Measurements from ENCODE around the gene WIPF3. TPM values are rescaled to one million over a fixed set of nuclear protein-coding genes. Genes with fewer than 3 reads are reported as not detected.
A peak's percentile ranks its signal among the peaks of the same experiment; 100 is the strongest.

The WIPF3 gene
- polyA plus RNA-seq, 3 donors from 2014 or later, result not detected

DNA sequence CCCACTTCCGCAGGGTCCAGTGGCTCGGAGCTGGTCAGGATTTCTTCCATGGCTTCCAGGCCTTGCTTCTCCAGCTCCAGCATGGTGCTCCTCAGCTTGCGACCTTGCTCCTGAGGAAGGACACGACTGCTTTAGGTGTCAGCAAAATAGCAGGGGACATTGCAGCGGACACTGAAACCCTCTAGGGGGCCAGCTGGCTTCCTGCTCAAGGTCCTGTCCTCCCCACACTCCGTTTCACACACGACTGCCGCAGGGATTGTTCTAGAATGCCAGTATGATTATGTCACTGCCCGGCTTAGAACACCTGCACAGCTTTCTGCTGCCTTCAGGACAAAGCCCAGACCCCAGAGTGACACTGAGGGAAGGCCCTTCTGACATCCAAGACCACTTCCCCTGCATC, 117.7 kb downstream of the WIPF3 start:
- Mint-ChIP-seq H3K9me3 (no peaks in the 10 kb centered on the region), H3K36me3 (peaks cover 0 to 29% (median 9%) of the 10 kb centered on the region in 3 donors), H3K4me3 (no peak overlapping the region), H3K27ac (no peak overlapping the region), H3K27me3 (ENCODE audit: low read depth in 3 of 3) (peaks cover 2 to 4% (median 3%) of the 10 kb centered on the region in 3 donors), H3K4me1 (no peaks in the 10 kb centered on the region)
- no peak for DNase-seq

DNA sequence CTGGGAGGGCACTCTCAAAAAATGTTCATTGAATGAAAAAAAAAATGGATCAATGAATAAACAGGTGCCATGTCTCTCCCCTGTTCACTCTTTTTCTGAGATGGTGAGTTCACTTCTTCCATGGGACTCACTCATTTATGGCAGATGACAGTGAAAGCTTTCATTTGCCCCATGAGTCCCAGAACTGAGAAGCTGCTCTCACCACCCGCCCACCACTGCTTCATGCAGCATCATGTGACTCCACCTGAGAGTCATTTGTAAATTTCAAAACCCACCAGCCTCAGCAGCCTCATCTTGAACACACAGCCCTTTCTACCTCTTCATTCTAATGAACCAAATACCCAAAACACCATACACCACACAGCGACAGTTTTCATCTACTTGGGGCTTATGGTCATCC, 118.4 kb downstream of the WIPF3 start:
- no peaks in the 10 kb centered on the region for H3K9me3 Mint-ChIP-seq
- no peak overlapping the region for H3K27ac Mint-ChIP-seq
- H3K4me3 Mint-ChIP-seq, result no peak overlapping the region
- no peaks in the 10 kb centered on the region for H3K4me1 Mint-ChIP-seq
- H3K27me3 Mint-ChIP-seq (ENCODE audit: low read depth in 3 of 3), result peaks cover 2 to 7% (median 4%) of the 10 kb centered on the region in 3 donors
- H3K36me3 Mint-ChIP-seq, result peaks cover 0 to 27% (median 9%) of the 10 kb centered on the region in 3 donors
- no peak for DNase-seq

DNA sequence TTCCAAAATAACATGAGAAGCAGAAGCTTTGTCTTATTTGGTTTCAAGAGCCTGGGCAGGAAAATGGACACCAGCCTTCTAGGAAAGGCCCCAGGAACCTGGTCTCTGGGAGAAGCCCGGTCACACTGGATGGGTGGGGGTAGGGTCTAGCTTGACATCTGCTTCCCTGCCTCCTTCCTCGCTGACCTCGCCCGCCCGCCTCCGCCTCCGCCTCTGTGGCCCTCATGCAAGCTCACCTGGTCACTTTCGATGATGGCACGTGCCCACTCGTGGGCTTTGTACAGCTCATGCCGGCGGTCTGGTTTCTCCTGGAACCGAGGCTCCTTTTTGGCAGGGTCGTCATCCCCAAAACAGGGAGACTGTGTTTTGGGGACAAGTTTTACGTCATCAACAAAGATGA, 119.9 kb downstream of the WIPF3 start:
- no peak overlapping the region for H3K4me3 Mint-ChIP-seq
- H3K9me3 Mint-ChIP-seq, result no peaks in the 10 kb centered on the region
- DNase-seq, result no peak
- no peaks in the 10 kb centered on the region for H3K4me1 Mint-ChIP-seq
- peaks cover 0 to 23% (median 9%) of the 10 kb centered on the region in 3 donors for H3K36me3 Mint-ChIP-seq
- no peak overlapping the region for H3K27ac Mint-ChIP-seq
- peaks cover 2 to 7% (median 4%) of the 10 kb centered on the region in 3 donors for H3K27me3 Mint-ChIP-seq (ENCODE audit: low read depth in 3 of 3)

DNA sequence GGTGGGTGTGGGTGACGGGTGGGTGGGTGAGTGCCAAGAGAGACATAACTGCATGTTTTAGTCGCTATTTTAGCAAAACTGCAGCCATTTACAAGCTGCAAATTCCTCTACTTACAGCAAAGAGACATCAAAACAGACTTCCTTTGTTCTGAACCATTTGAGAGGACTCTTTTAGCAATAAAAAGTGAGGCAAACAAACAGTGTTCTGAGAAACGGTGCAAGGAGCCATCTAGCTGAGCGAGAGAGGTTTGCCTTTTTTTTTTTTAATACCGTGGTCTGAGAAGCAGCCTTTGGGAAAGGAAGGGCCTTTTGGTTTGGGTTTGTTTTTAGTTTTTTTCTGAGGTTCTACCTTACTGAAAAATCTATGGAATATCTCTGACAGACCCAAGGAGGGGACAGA, 120.4 kb downstream of the WIPF3 start:
- H3K4me3 Mint-ChIP-seq, result no peak overlapping the region
- peaks cover 0 to 22% (median 9%) of the 10 kb centered on the region in 3 donors for H3K36me3 Mint-ChIP-seq
- no peak overlapping the region for H3K27ac Mint-ChIP-seq
- DNase-seq, result no peak
- H3K9me3 Mint-ChIP-seq, result no peaks in the 10 kb centered on the region
- peaks cover 2 to 6% (median 2%) of the 10 kb centered on the region in 3 donors for H3K27me3 Mint-ChIP-seq (ENCODE audit: low read depth in 3 of 3)
- H3K4me1 Mint-ChIP-seq, result no peaks in the 10 kb centered on the region

DNA sequence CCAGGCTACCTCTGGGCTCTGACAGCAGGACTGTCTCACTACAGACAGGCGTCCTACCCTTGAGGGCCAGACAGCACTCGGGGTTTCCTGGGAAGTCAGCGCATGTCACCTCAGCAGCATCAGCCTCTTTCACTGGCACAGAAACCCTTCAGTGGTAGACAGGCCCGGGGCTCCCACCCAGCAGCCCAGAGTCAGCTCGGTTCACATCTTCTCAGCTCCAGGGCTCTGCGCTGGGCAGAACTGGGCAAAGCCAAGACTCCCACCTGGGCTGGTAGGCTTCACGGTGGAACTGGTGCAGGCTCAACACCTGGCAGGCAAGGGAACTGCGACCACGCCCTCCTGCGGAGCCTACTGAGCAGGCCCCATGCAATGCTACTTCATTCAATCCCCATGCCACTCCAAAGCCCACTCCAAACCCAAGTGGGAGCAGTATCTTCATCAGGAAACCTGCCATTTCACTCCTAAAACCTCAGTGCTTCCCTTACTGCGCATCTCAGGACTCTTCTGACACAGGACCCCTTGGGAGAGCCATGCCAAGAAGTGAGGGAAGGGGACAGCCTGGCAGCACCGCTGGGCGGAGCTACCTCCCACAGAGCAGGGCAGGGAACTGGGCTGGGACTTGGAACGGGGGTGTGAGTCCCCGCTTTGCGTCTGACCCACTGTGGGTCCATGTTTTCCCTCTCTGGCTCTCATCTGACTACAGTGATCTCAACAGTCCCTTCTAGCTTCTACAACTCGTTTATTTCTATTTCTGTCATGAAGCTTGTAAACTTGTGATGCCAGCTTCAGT, 122.9 kb downstream of the WIPF3 start:
- Mint-ChIP-seq H3K27me3 (ENCODE audit: low read depth in 3 of 3) (peaks cover 2 to 4% (median 2%) of the 10 kb centered on the region in 3 donors), H3K4me3 (no peak overlapping the region), H3K27ac (no peak overlapping the region), H3K9me3 (no peaks in the 10 kb centered on the region), H3K36me3 (peaks cover 0 to 15% (median 4%) of the 10 kb centered on the region in 3 donors), H3K4me1 (no peaks in the 10 kb centered on the region)
- DNase-seq, result no peak

DNA sequence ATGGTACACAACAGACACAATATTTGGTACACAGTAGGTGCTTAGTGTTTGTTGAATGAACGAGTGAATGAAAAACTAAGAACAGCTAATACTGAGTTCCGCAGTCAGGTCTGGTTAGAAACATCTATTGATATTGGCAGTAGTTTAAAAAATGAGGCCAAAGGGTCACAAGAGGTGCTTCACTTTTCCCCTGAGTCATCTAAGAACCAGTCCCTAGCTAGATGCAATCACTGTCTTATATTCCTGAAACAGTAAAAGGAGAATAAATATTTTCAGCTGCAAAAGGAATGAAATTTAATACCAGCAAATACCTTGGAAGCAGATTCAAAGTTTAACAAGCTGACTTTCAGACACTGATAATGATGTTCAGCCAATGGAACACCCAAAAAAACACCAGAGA, 128.8 kb downstream of the WIPF3 start:
- Mint-ChIP-seq H3K27ac (peak overlapping the region in 1 of 6 donors; percentile 12), H3K36me3 (peaks cover 0 to 45% (median 4%) of the 10 kb centered on the region in 3 donors), H3K27me3 (ENCODE audit: low read depth in 3 of 3) (peaks cover 0 to 5% (median under 1%) of the 10 kb centered on the region in 3 donors), H3K4me1 (no peaks in the 10 kb centered on the region), H3K9me3 (no peaks in the 10 kb centered on the region), H3K4me3 (no peak overlapping the region)
- no peak for DNase-seq

DNA sequence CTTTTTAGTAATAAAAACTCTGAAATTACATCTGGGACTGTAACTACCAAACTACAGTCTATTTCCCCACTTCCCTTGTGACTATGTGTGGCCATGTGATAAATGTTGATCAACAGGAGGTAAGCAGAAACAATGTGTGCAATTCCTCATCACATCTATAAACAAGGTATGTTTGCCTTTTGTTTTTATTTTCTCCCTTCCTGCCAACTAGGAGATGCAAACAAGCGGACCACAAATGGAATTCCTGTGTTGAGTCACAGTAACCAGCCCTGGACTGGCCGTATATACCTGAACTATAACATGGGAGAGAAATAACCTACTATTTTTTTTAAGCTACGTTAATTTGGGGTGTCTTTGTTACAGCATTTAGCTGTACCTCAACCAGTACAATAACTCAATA, 130.8 kb downstream of the WIPF3 start:
- no peak for DNase-seq
- Mint-ChIP-seq H3K36me3 (peaks cover 0 to 42% (median 11%) of the 10 kb centered on the region in 3 donors), H3K4me1 (no peaks in the 10 kb centered on the region), H3K4me3 (no peak overlapping the region), H3K27me3 (ENCODE audit: low read depth in 3 of 3) (peaks cover 0 to 5% (median 1%) of the 10 kb centered on the region in 3 donors), H3K27ac (no peak overlapping the region), H3K9me3 (no peaks in the 10 kb centered on the region)

DNA sequence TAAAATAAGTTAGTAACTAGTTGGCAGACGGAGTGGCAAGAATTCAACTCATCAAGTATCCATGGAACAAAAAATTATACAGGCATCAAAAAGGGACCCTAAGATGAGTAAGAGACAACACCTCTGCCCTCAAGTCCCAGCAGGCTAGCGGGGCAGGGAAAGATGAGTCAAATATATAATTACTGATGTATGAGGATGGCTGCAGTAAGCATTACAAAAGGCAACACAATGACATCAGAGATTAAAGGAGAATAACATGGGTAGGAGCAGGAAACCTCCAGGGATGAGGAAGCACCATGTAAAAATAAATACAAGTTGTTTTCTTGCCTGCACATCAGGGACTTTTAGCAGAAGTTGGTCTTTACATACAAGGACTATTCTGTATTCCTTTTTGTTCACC, 133.9 kb downstream of the WIPF3 start:
- peaks cover 0 to 5% (median 4%) of the 10 kb centered on the region in 3 donors for H3K27me3 Mint-ChIP-seq (ENCODE audit: low read depth in 3 of 3)
- H3K36me3 Mint-ChIP-seq, result peaks cover 0 to 48% (median 15%) of the 10 kb centered on the region in 3 donors
- no peaks in the 10 kb centered on the region for H3K9me3 Mint-ChIP-seq
- no peaks in the 10 kb centered on the region for H3K4me1 Mint-ChIP-seq
- no peak overlapping the region for H3K27ac Mint-ChIP-seq
- no peak overlapping the region for H3K4me3 Mint-ChIP-seq
- DNase-seq, result no peak

DNA sequence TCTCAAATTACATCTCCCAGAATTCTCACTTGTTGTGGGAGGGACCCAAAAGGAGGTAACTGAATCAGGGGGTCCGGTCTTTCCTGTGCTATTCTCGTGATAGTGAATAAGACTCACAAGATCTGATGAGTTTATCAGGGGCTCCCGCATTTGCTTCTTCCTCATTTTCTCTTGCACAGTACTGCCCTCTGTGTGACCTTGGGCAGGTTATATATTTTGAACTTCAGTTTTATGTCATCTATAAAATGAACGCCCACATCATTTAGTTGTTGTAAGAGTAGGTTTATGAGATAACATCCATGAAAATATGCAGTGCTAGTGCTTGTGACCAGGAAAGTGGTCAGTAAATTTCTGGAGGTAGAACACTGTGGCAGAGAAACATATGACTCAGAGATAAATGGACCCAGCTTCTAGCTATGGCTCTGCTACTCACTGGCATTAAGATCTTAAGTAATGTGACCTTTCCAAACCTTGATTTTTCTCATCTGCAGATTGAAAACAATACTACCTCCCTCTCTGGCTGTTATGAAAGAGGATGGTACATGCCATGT, 139.0 kb downstream of the WIPF3 start:
- Mint-ChIP-seq H3K27me3 (ENCODE audit: low read depth in 3 of 3) (peaks cover 0 to 2% (median 0%) of the 10 kb centered on the region in 3 donors), H3K36me3 (peaks cover 0 to 24% (median 13%) of the 10 kb centered on the region in 3 donors), H3K27ac (no peak overlapping the region), H3K4me1 (no peaks in the 10 kb centered on the region), H3K9me3 (no peaks in the 10 kb centered on the region), H3K4me3 (no peak overlapping the region)
- DNase-seq, result no peak

DNA sequence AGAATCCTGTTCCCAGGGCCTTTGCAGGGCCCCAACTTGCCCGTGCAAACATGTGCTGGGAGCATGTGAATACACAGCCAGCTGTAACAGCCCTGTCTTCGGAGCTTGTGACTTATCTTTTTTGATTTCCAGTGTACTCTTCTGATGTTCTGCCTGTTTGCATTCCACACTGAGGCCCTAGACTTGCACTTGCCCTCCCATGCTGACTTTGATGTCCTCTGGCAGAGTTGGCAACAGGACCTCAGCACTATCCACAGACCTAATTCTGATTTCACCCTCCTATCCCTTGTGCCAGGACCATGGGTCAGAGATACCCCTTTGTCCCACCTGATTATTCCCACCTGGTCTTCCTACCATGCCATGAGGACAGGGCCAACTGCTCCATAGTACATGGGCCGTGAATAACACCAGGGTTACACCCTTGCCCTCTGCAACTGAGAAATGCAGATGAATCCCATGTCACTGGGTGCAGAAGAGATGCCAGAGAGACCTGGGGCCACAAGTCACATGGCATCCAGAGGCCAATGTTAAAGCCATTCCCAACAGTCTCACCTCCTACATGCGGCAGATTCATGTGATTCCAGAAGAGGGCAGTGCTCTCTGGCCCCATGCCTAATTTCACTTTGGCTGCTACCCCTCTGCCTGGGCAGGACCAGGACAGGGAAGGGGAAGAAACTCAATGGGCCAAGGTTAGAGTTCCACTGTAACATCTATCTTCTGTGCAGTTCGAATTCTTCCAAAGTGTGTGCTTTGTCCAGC, 140.3 kb downstream of the WIPF3 start:
- Mint-ChIP-seq H3K9me3 (no peaks in the 10 kb centered on the region), H3K36me3 (peaks cover 0 to 27% (median 8%) of the 10 kb centered on the region in 3 donors), H3K4me3 (no peak overlapping the region), H3K4me1 (no peaks in the 10 kb centered on the region), H3K27ac (peak overlapping the region in 1 of 6 donors; percentile 48), H3K27me3 (ENCODE audit: low read depth in 3 of 3) (peaks cover 0 to 2% (median 0%) of the 10 kb centered on the region in 3 donors)
- DNase-seq, result no peak

DNA sequence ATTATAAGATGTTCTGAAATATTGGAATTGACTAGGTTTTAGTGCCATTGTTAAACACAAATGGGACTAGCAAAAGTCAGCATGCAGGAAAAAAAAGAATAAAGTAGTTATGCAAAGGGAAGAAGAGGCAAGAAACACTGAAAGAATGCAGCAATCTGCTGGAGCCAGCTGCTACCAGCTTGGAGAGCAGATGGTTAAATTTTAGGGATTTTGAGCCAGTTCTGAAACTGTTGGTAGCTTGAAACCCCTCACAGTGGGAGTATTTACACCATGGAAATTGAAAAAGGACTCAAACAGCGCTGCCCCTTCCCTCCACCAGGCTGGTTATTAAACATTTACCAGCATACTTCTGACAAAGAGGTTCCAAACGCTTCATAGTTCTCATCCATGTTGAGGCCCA, 142.3 kb downstream of the WIPF3 start:
- DNase-seq, result no peak
- Mint-ChIP-seq H3K4me3 (no peak overlapping the region), H3K36me3 (peaks cover 0 to 21% (median 10%) of the 10 kb centered on the region in 3 donors), H3K4me1 (peaks cover 0 to under 1% of the 10 kb centered on the region in 2 donors), H3K27me3 (ENCODE audit: low read depth in 3 of 3) (no peaks in the 10 kb centered on the region), H3K27ac (no peak overlapping the region), H3K9me3 (no peaks in the 10 kb centered on the region)

DNA sequence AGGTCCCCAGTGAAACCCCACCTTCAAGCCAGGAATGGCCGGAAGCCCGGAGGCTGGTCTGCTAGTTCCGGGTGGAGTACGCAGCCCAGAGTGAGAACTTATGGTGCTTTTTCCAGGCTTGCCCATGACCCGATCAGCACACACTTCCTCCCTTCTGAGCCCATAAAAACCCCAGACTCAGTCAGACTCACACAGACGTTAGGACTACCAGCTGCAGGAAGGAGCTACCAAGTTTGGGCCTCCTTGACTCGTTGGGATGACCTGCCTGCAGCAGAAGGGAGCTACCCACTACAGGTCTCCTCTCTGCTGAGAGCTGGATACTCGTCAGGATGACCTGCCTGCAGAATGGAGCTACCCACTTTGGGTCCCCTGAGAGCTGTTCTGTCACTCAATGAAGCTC, 144.2 kb downstream of the WIPF3 start:
- Mint-ChIP-seq H3K9me3 (no peaks in the 10 kb centered on the region), H3K4me3 (no peak overlapping the region), H3K27me3 (ENCODE audit: low read depth in 3 of 3) (no peaks in the 10 kb centered on the region), H3K27ac (no peak overlapping the region), H3K4me1 (peaks cover 11 to 19% of the 10 kb centered on the region in 2 donors), H3K36me3 (peaks cover 0 to 16% (median 6%) of the 10 kb centered on the region in 3 donors)
- no peak for DNase-seq

DNA sequence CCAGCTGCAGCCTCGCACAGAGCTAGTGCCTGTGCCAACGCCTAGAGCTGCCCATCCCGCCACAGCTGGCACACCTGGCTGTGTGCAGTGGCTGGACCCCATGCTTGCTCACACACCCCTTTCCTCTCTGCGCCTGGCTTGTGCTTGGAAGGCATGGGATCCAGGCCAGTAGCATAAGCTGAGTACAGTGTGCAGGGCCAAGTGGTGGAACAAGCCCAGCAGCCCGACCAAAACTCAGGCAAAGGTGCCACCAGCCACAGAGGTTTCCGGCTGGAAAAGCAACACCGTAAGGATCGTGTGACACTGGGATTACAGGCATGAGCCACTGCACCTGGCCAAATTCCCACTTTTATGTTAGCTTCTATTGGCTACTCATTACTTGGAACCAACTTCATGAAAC, 144.9 kb downstream of the WIPF3 start:
- Mint-ChIP-seq H3K4me1 (peaks cover 18 to 26% of the 10 kb centered on the region in 2 donors), H3K27me3 (ENCODE audit: low read depth in 3 of 3) (no peaks in the 10 kb centered on the region), H3K9me3 (no peaks in the 10 kb centered on the region), H3K27ac (no peak overlapping the region), H3K4me3 (no peak overlapping the region), H3K36me3 (peaks cover 0 to 14% (median 6%) of the 10 kb centered on the region in 3 donors)
- DNase-seq, result no peak

All from immature natural killer cell (primary cell).